CD14-positive monocyte (primary cell): ENCODE results near the gene ANO6. TPM values are rescaled to one million over a fixed set of nuclear protein-coding genes. Genes with fewer than 3 reads are reported as not detected.
A peak's percentile ranks its signal among the peaks of the same experiment; 100 is the strongest.

Source experiments
- DNase-seq, 3 donors: peaks; one replicate each; pipeline ENCODE4 v3.0.0-alpha.2; 2011 to 2022
- H2AFZ ChIP-seq: 2 replicates; pipeline ENCODE4 v1.6.0; 2012; ENCODE audit warnings: mild to moderate bottlenecking, low read depth, low read length, inconsistent platforms; ENCODE audit not compliant: insufficient read depth, poor library complexity, severe bottlenecking
- H3K27ac ChIP-seq, 2 donors: 1 replicate in 1 of 2; 2 replicates in 1 of 2; pipeline ENCODE4 v1.5.1; 2012 to 2013; ENCODE audit warnings: low read length in 2 of 2, control low read depth in 1 of 2, inconsistent platforms in 1 of 2, low read depth in 1 of 2, mild to moderate bottlenecking in 1 of 2
- H3K27me3 ChIP-seq, 2 donors: one replicate each; pipeline versions ENCODE4 v1.6.0 to v1.6.1; 2011 to 2013; ENCODE audit warnings: low read length in 2 of 2; ENCODE audit not compliant: control insufficient read depth in 2 of 2, insufficient read depth in 2 of 2
- H3K36me3 ChIP-seq, 2 donors: replicated peaks in 1 of 2; 1 replicate in 1 of 2; 2 replicates in 1 of 2; pipeline versions ENCODE4 v1.5.1 to v1.6.1; 2012 to 2013; ENCODE audit warnings: low read length in 2 of 2, control low read depth in 1 of 2, inconsistent platforms in 1 of 2, mild to moderate bottlenecking in 1 of 2; ENCODE audit not compliant: insufficient read depth in 2 of 2, control insufficient read depth in 1 of 2
- H3K4me1 ChIP-seq, 2 donors: 1 replicate in 1 of 2; 2 replicates in 1 of 2; pipeline versions ENCODE4 v1.5.1 to v1.6.1; 2012 to 2013; ENCODE audit warnings: low read length in 2 of 2, control low read depth in 1 of 2, inconsistent platforms in 1 of 2, mild to moderate bottlenecking in 1 of 2, moderate library complexity in 1 of 2; ENCODE audit not compliant: insufficient read depth in 2 of 2, control insufficient read depth in 1 of 2
- H3K4me2 ChIP-seq: replicated peaks from 2 replicates; pipeline ENCODE3; 2012; ENCODE audit warnings: low read length, moderate library complexity, mild to moderate bottlenecking; ENCODE audit not compliant: poor library complexity, severe bottlenecking; ENCODE audit errors: extremely low read depth
- H3K4me3 ChIP-seq, 3 experiments: fragments of 200-600 bp in 1 of 3; sonication (generic) in 1 of 3; replicated peaks in 1 of 3; 1 replicate in 2 of 3; 2 replicates in 1 of 3; pipeline ENCODE4 v1.5.1; 2011 to 2013; ENCODE audit warnings: low read length in 3 of 3, mild to moderate bottlenecking in 3 of 3, control low read depth in 2 of 3, low read depth in 2 of 3, inconsistent platforms in 1 of 3, moderate library complexity in 1 of 3
- H3K79me2 ChIP-seq: 2 replicates; pipeline ENCODE4 v1.6.0; 2012; ENCODE audit warnings: mild to moderate bottlenecking, control low read depth, inconsistent platforms, low read length, moderate library complexity; ENCODE audit not compliant: insufficient read depth
- H3K9ac ChIP-seq: 2 replicates; pipeline ENCODE4 v1.6.0; 2017; ENCODE audit warnings: low read length, mild to moderate bottlenecking; ENCODE audit not compliant: insufficient read depth, poor library complexity, severe bottlenecking
- H3K9me3 ChIP-seq, 2 donors: replicated peaks in 1 of 2; 1 replicate in 1 of 2; 2 replicates in 1 of 2; pipeline versions ENCODE4 v1.5.1 to v1.6.1; 2012 to 2013; ENCODE audit warnings: low read length in 2 of 2, control low read depth in 1 of 2; ENCODE audit not compliant: control insufficient read depth in 1 of 2, insufficient read depth in 1 of 2
- H4K20me1 ChIP-seq: 2 replicates; pipeline ENCODE4 v1.6.0; 2012; ENCODE audit warnings: mild to moderate bottlenecking, low read length, control low read depth, moderate library complexity; ENCODE audit not compliant: insufficient read depth
- H3K27ac Mint-ChIP-seq, 7 donors: one replicate each; pipeline ENCODE4 v1.8.0; 2020; ENCODE audit warnings: mild to moderate bottlenecking in 7 of 7, mixed read lengths in 7 of 7, moderate library complexity in 6 of 7, inconsistent platforms in 2 of 7
- H3K27me3 Mint-ChIP-seq, 3 donors: one replicate each; pipeline ENCODE4 v1.8.0; 2021 to 2022; ENCODE audit warnings: low read depth in 3 of 3, mild to moderate bottlenecking in 3 of 3, mixed read lengths in 3 of 3, moderate library complexity in 3 of 3, inconsistent platforms in 1 of 3
- H3K36me3 Mint-ChIP-seq, 2 donors: one replicate each; pipeline ENCODE4 v1.8.0; 2020; ENCODE audit warnings: mixed read lengths in 2 of 2, inconsistent platforms in 1 of 2, mild to moderate bottlenecking in 1 of 2
- H3K4me1 Mint-ChIP-seq: one replicate; pipeline ENCODE4 v1.8.0; 2020; ENCODE audit warnings: mild to moderate bottlenecking, mixed read lengths
- H3K4me3 Mint-ChIP-seq, 2 donors: one replicate each; pipeline ENCODE4 v1.8.0; 2020; ENCODE audit warnings: mild to moderate bottlenecking in 2 of 2, mixed read lengths in 2 of 2, moderate library complexity in 1 of 2
- H3K9me3 Mint-ChIP-seq, 7 donors: one replicate each; pipeline ENCODE4 v1.8.0; 2020 to 2022; ENCODE audit warnings: mixed read lengths in 7 of 7, mild to moderate bottlenecking in 6 of 7, moderate library complexity in 6 of 7, inconsistent platforms in 2 of 7
- CTCF ChIP-seq: fragments of 200-600 bp; IDR thresholded peaks from one replicate; pipeline ENCODE4 v1.8.0; 2022; ENCODE audit warnings: antibody characterized with exemption, mild to moderate bottlenecking
- whole genome bisulfite sequencing: methylation state at CpG from one replicate; pipeline ENCODE4 v1.1.5; 2013; ENCODE audit warnings: missing lambda C conversion rate; ENCODE audit not compliant: insufficient coverage; 5-methylcytosine and 5-hydroxymethylcytosine counted together
- intact Hi-C, 2 donors: fragments of 100-400 bp; cut with micrococcal nuclease; formaldehyde crosslinking; loops; one replicate each; pipeline versions ENCODE4 v1.15.0 to v1.15.1; 2023
- polyA plus RNA-seq, 3 donors: library from polyadenylated mRNA; depleted of rRNA in 1 of 3; unstranded in 2 of 3; stranded (reverse) in 1 of 3; fragments of 300-500 nt in 2 of 3; fragments of >200 nt in 1 of 3; fragmentation: Illumina TruSeq in 2 of 3; gene quantifications; 1 replicate in 2 of 3; 2 replicates in 1 of 3; pipeline ENCODE4 v1.2.3, GENCODE V29; 2012 to 2021

ANO6 gene
- polyA plus RNA-seq, 3 donors: 20.2 to 48.7 (median 34.1) TPM

GRCh38 chr12:45431126-45431525, 215.2 kb downstream of the ANO6 start:
- TF ChIP-seq CTCF: no peak
- Histone ChIP-seq H3K36me3 (peaks cover 35 to 81% of the 10 kb centered on the region in 2 donors), H3K4me3 (no peak overlapping the region), H3K9me3 (no peaks in the 10 kb centered on the region), H3K79me2 (no peaks in the 10 kb centered on the region), H3K27ac (no peak overlapping the region), H2AFZ (no peak overlapping the region), H3K9ac (no peak overlapping the region), H3K27me3 (no peaks in the 10 kb centered on the region), H4K20me1 (no peaks in the 10 kb centered on the region), H3K4me2 (no peak overlapping the region), H3K4me1 (peaks cover 10 to 14% of the 10 kb centered on the region in 2 donors)
- intact Hi-C loops: no loop called here
- Mint-ChIP-seq H3K9me3 (peaks cover 0 to 5% (median 0%) of the 10 kb centered on the region in 7 donors), H3K4me3 (no peak overlapping the region), H3K27ac (peak overlapping the region in 2 of 7 donors; percentile 6 to 10), H3K4me1 (peaks cover 14% of the 10 kb centered on the region), H3K27me3 (peaks cover 0 to 2% (median 1%) of the 10 kb centered on the region in 3 donors), H3K36me3 (peaks cover 74 to 77% of the 10 kb centered on the region in 2 donors)
- DNase-seq: no peak
- WGBS: no CpG with 5 or more reads among the region's 5 CpGs

GRCh38 chr12:45432710-45433109, 216.8 kb downstream of the ANO6 start:
- Mint-ChIP-seq H3K4me1 (peaks cover 16% of the 10 kb centered on the region), H3K27me3 (peaks cover 0 to 1% (median 0%) of the 10 kb centered on the region in 3 donors), H3K4me3 (no peak overlapping the region), H3K36me3 (peaks cover 58 to 61% of the 10 kb centered on the region in 2 donors), H3K27ac (peak overlapping the region in 1 of 7 donors; percentile 11), H3K9me3 (peaks cover 0 to 3% (median 0%) of the 10 kb centered on the region in 7 donors)
- no peak for TF ChIP-seq CTCF
- Histone ChIP-seq H3K27me3 (no peaks in the 10 kb centered on the region), H3K4me1 (peaks cover 10 to 17% of the 10 kb centered on the region in 2 donors), H3K79me2 (no peaks in the 10 kb centered on the region), H3K9ac (no peak overlapping the region), H3K27ac (no peak overlapping the region), H3K4me3 (no peak overlapping the region), H3K9me3 (no peaks in the 10 kb centered on the region), H3K4me2 (no peak overlapping the region), H3K36me3 (peaks cover 24 to 65% of the 10 kb centered on the region in 2 donors), H4K20me1 (no peaks in the 10 kb centered on the region), H2AFZ (no peak overlapping the region)
- no peak for DNase-seq
- intact Hi-C loops: no loop called here
- 100% methylated on average over 2 of the region's 5 CpGs for WGBS
